HepG2 (cell line): ENCODE results near the gene SNU13. TPM values are rescaled to one million over a fixed set of nuclear protein-coding genes. Genes with fewer than 3 reads are reported as not detected.

Experiments used
- FOXA3 ChIP-seq: IDR thresholded peaks from 2 replicates; pipeline ENCODE4 v1.6.1; 2016; ENCODE audit warnings: missing genetic modification reagents, missing compliant biosample characterization
- HDAC2 ChIP-seq: sonication (generic); formaldehyde crosslinking; IDR thresholded peaks from 2 replicates; pipeline ENCODE4 v1.4.0; 2020; ENCODE audit warnings: missing genetic modification reagents
- HNRNPLL ChIP-seq: fragments of 200-400 bp; formaldehyde crosslinking; IDR thresholded peaks from 2 replicates; pipeline ENCODE4 v1.6.1; 2017; ENCODE audit warnings: mild to moderate bottlenecking, low read depth, low read length; ENCODE audit not compliant: poor library complexity, severe bottlenecking
- MTA1 ChIP-seq: sonication (generic); formaldehyde crosslinking; IDR thresholded peaks from 2 replicates; pipeline ENCODE4 v1.4.0; 2020; ENCODE audit warnings: missing genetic modification reagents, mild to moderate bottlenecking, borderline replicate concordance
- SKI ChIP-seq: fragments of 450-650 bp; IDR thresholded peaks from one replicate; pipeline ENCODE4 v1.6.1; 2018; ENCODE audit warnings: mild to moderate bottlenecking; ENCODE audit not compliant: partially characterized antibody
- SMARCC2 ChIP-seq: fragments of 450-650 bp; IDR thresholded peaks from 2 replicates; pipeline ENCODE4 v1.6.1; 2017; ENCODE audit warnings: antibody characterized with exemption, mild to moderate bottlenecking
- ZBTB21 ChIP-seq: sonication (generic); formaldehyde crosslinking; IDR thresholded peaks from 2 replicates; pipeline ENCODE4 v1.4.0; 2020; ENCODE audit warnings: missing genetic modification reagents
- ZBTB37 ChIP-seq: sonication (generic); formaldehyde crosslinking; IDR thresholded peaks from 2 replicates; pipeline ENCODE4 v1.4.0; 2020; ENCODE audit warnings: mild to moderate bottlenecking, missing genetic modification reagents
- ZNF101 ChIP-seq: sonication (generic); formaldehyde crosslinking; IDR thresholded peaks from 2 replicates; pipeline ENCODE4 v1.4.0; 2020; ENCODE audit warnings: mild to moderate bottlenecking, low read depth, missing genetic modification reagents, borderline replicate concordance
- ZNF160 ChIP-seq: sonication (generic); formaldehyde crosslinking; IDR thresholded peaks from 2 replicates; pipeline ENCODE4 v1.8.0; 2022; ENCODE audit warnings: mild to moderate bottlenecking, inconsistent platforms, missing genetic modification reagents
- ZNF224 ChIP-seq: sonication (generic); formaldehyde crosslinking; IDR thresholded peaks from 2 replicates; pipeline ENCODE4 v1.5.0; 2020; ENCODE audit warnings: mild to moderate bottlenecking, missing genetic modification reagents
- ZNF225 ChIP-seq: sonication (generic); formaldehyde crosslinking; IDR thresholded peaks from 2 replicates; pipeline ENCODE4 v1.4.0; 2020; ENCODE audit warnings: mild to moderate bottlenecking, missing genetic modification reagents
- ZNF33B ChIP-seq: sonication (generic); formaldehyde crosslinking; IDR thresholded peaks from 2 replicates; pipeline ENCODE4 v1.5.1; 2020; ENCODE audit warnings: mild to moderate bottlenecking, missing genetic modification reagents
- ZNF350 ChIP-seq: sonication (generic); formaldehyde crosslinking; IDR thresholded peaks from 2 replicates; pipeline ENCODE4 v1.4.0; 2020; ENCODE audit warnings: mild to moderate bottlenecking, low read depth, missing genetic modification reagents, borderline replicate concordance
- ZNF382 ChIP-seq: sonication (generic); formaldehyde crosslinking; IDR thresholded peaks from 2 replicates; pipeline ENCODE4 v1.5.0; 2020; ENCODE audit warnings: missing genetic modification reagents, mild to moderate bottlenecking, borderline replicate concordance
- ZNF432 ChIP-seq: sonication (generic); formaldehyde crosslinking; IDR thresholded peaks from 2 replicates; pipeline ENCODE4 v1.5.0; 2020; ENCODE audit warnings: missing genetic modification reagents, mild to moderate bottlenecking, borderline replicate concordance
- ZNF605 ChIP-seq: sonication (generic); formaldehyde crosslinking; IDR thresholded peaks from 2 replicates; pipeline ENCODE4 v1.8.0; 2022; ENCODE audit warnings: mild to moderate bottlenecking, missing genetic modification reagents
- ZNF609 ChIP-seq: sonication (generic); formaldehyde crosslinking; IDR thresholded peaks from 2 replicates; pipeline ENCODE4 v1.4.0; 2020; ENCODE audit warnings: mild to moderate bottlenecking, missing genetic modification reagents, borderline replicate concordance
- polyA plus RNA-seq, 8 experiments: library from polyadenylated mRNA; depleted of rRNA in 3 of 8; stranded (reverse) in 7 of 8; unstranded in 1 of 8; fragments of >200 nt; fragmentation: Illumina TruSeq in 4 of 8; extraction: Trizol in 4 of 8; gene quantifications; 2 replicates each; pipeline versions ENCODE4 v1.2.1 to v1.2.3, GENCODE V29; 2011 to 2016; ENCODE audit warnings: low read depth in 4 of 8, missing spikeins in 1 of 8, mixed read lengths in 1 of 8; ENCODE audit not compliant: insufficient read depth in 1 of 8
- total RNA-seq, 5 experiments: library from RNA; depleted of rRNA; stranded (reverse); fragments of >200 nt; fragmentation: Illumina TruSeq; extraction: Trizol; gene quantifications; 2 replicates each; pipeline ENCODE4 v1.2.3, GENCODE V29; 2016; ENCODE audit warnings: low read depth in 1 of 5
- TF ChIP-seq, protein P1 (sequence below): IDR thresholded peaks from 2 replicates; pipeline ENCODE4 v1.6.1; 2016; ENCODE audit warnings: mild to moderate bottlenecking, missing biosample characterization, missing genetic modification reagents
- TF ChIP-seq, protein P2 (sequence below): sonication (generic); formaldehyde crosslinking; conservative IDR thresholded peaks from 2 replicates; pipeline ENCODE4 v1.4.0; 2020; ENCODE audit warnings: mild to moderate bottlenecking, missing genetic modification reagents, moderate library complexity

Gene SNU13
- total and polyA plus RNA-seq, 2 of the 13 experiments (the other 11 are each of a cell fraction or from before 2014, with no cell fraction given), result 203 to 287 TPM

GRCh38 chr22:41697126-41697775, 8.6 kb upstream of the SNU13 start (continued):
- no peak for TF ChIP-seq ZNF609 (CRISPR knock-in tag)
- no peak for TF ChIP-seq ZNF382 (CRISPR knock-in tag)
- no peak for TF ChIP-seq SKI
- no peak for TF ChIP-seq MTA1 (CRISPR knock-in tag)
- TF ChIP-seq FOXA3 (CRISPR knock-in tag), result no peak
- no peak for TF ChIP-seq HNRNPLL
- TF ChIP-seq, protein P1, sequence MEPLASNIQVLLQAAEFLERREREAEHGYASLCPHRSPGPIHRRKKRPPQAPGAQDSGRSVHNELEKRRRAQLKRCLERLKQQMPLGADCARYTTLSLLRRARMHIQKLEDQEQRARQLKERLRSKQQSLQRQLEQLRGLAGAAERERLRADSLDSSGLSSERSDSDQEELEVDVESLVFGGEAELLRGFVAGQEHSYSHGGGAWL (CRISPR knock-in tag), result no peak
- no peak for TF ChIP-seq HDAC2 (CRISPR knock-in tag)
- peak; percentile 68; the same call in 1 of the 2 replicates for TF ChIP-seq ZNF350 (CRISPR knock-in tag)
- no peak; the same call in 1 of the 2 replicates for TF ChIP-seq ZNF160
- TF ChIP-seq ZNF224 (CRISPR knock-in tag), result no peak
- TF ChIP-seq ZNF33B (CRISPR knock-in tag), result no peak
- no peak for TF ChIP-seq ZBTB21 (CRISPR knock-in tag)
- TF ChIP-seq ZNF101 (CRISPR knock-in tag), result no peak
- peak; percentile 35; the same call in 1 of the 2 replicates for TF ChIP-seq ZNF605 (CRISPR knock-in tag)
- TF ChIP-seq ZBTB37 (CRISPR knock-in tag), result no peak
- no peak for TF ChIP-seq SMARCC2
- TF ChIP-seq ZNF432, result no peak
- no peak for TF ChIP-seq ZNF225
- TF ChIP-seq, protein P2, sequence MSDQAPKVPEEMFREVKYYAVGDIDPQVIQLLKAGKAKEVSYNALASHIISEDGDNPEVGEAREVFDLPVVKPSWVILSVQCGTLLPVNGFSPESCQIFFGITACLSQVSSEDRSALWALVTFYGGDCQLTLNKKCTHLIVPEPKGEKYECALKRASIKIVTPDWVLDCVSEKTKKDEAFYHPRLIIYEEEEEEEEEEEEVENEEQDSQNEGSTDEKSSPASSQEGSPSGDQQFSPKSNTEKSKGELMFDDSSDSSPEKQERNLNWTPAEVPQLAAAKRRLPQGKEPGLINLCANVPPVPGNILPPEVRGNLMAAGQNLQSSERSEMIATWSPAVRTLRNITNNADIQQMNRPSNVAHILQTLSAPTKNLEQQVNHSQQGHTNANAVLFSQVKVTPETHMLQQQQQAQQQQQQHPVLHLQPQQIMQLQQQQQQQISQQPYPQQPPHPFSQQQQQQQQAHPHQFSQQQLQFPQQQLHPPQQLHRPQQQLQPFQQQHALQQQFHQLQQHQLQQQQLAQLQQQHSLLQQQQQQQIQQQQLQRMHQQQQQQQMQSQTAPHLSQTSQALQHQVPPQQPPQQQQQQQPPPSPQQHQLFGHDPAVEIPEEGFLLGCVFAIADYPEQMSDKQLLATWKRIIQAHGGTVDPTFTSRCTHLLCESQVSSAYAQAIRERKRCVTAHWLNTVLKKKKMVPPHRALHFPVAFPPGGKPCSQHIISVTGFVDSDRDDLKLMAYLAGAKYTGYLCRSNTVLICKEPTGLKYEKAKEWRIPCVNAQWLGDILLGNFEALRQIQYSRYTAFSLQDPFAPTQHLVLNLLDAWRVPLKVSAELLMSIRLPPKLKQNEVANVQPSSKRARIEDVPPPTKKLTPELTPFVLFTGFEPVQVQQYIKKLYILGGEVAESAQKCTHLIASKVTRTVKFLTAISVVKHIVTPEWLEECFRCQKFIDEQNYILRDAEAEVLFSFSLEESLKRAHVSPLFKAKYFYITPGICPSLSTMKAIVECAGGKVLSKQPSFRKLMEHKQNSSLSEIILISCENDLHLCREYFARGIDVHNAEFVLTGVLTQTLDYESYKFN (CRISPR knock-in tag), result 0 out of 2 replicates have a peak, but pooled peaks have one; percentile 18
